IgD-negative memory B cell (primary cell): ENCODE results near the gene PARD3. TPM values are rescaled to one million over a fixed set of nuclear protein-coding genes. Genes with fewer than 3 reads are reported as not detected.

ENCODE experiments used
- H3K27ac Mint-ChIP-seq, 3 donors: one replicate each; pipeline ENCODE4 v1.8.0; 2020 to 2022; ENCODE audit warnings: mild to moderate bottlenecking in 3 of 3, mixed read lengths in 3 of 3, moderate library complexity in 1 of 3
- H3K27me3 Mint-ChIP-seq: one replicate; pipeline ENCODE4 v1.8.0; 2021; ENCODE audit warnings: mixed read lengths
- H3K36me3 Mint-ChIP-seq: one replicate; pipeline ENCODE4 v1.8.0; 2020; ENCODE audit warnings: mild to moderate bottlenecking, mixed read lengths
- H3K4me1 Mint-ChIP-seq, 3 donors: one replicate each; pipeline ENCODE4 v1.8.0; 2020 to 2022; ENCODE audit warnings: mixed read lengths in 3 of 3, mild to moderate bottlenecking in 1 of 3
- H3K4me3 Mint-ChIP-seq, 4 donors: one replicate each; pipeline ENCODE4 v1.8.0; 2020 to 2022; ENCODE audit warnings: mild to moderate bottlenecking in 4 of 4, mixed read lengths in 4 of 4, moderate library complexity in 3 of 4
- H3K9me3 Mint-ChIP-seq, 3 donors: one replicate each; pipeline ENCODE4 v1.8.0; 2020 to 2021; ENCODE audit warnings: mixed read lengths in 3 of 3, mild to moderate bottlenecking in 1 of 3
- polyA plus RNA-seq: library from polyadenylated mRNA; unstranded; fragments of 300-500 nt; fragmentation: Illumina TruSeq; gene quantifications from one replicate; pipeline ENCODE4 v1.2.3, GENCODE V29; 2021

PARD3 gene
- polyA plus RNA-seq, 1 donor from 2014 or later = not detected

DNA sequence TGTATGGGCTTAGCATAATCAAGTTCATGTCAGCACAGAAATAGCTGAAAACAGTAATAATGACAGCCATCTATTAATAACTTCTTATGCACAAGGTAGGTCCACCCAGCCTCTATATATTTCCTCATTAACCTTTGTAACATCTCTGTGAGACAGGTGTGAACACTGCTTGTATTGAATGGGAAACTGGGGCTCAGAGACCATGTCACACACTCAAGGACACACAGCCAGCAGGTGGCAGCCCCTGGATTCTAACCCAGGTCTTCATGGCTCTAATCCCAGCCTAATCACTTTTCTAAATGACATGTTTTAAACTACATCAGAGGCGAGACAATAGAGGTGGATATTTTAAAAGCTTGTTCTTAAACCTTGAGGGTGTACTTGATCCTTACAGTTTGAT is 591.4 kb downstream of the PARD3 start:
- Mint-ChIP-seq H3K9me3 (peaks cover 0 to 2% (median 0%) of the 10 kb centered on the region in 3 donors), H3K4me1 (no peaks in the 10 kb centered on the region), H3K27me3 (no peaks in the 10 kb centered on the region)

DNA sequence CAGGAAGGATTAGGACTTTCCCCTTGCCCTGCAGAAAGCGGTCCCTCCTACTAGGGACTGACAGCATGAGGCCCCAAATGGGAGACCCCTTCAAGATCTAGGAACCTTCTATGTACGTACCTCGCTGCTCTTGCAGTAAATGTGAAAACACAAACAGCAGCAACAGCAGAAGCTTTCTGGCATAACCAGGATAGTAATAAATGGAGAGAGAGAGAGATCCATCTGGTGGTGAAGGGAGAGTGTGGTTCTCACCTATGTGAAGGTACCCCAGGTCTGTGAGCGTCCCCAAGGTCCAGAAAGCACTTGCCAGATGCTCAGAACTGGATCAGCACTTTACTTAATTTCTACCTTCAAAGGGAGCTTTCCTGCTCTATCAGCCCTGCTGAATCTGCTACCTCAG is 592.7 kb downstream of the PARD3 start:
- H3K27me3 Mint-ChIP-seq = no peaks in the 10 kb centered on the region
- H3K4me3 Mint-ChIP-seq = no peak overlapping the region
- no peaks in the 10 kb centered on the region for H3K4me1 Mint-ChIP-seq
- no peaks in the 10 kb centered on the region for H3K36me3 Mint-ChIP-seq
- H3K27ac Mint-ChIP-seq = no peak overlapping the region
- H3K9me3 Mint-ChIP-seq = peaks cover 0 to 2% (median 0%) of the 10 kb centered on the region in 3 donors

More for the DNA sequence above, 591.4 kb downstream of the PARD3 start:
- Mint-ChIP-seq H3K36me3 (no peaks in the 10 kb centered on the region), H3K27ac (peak overlapping the region in 1 of 3 donors; percentile 42), H3K4me3 (no peak overlapping the region)

DNA sequence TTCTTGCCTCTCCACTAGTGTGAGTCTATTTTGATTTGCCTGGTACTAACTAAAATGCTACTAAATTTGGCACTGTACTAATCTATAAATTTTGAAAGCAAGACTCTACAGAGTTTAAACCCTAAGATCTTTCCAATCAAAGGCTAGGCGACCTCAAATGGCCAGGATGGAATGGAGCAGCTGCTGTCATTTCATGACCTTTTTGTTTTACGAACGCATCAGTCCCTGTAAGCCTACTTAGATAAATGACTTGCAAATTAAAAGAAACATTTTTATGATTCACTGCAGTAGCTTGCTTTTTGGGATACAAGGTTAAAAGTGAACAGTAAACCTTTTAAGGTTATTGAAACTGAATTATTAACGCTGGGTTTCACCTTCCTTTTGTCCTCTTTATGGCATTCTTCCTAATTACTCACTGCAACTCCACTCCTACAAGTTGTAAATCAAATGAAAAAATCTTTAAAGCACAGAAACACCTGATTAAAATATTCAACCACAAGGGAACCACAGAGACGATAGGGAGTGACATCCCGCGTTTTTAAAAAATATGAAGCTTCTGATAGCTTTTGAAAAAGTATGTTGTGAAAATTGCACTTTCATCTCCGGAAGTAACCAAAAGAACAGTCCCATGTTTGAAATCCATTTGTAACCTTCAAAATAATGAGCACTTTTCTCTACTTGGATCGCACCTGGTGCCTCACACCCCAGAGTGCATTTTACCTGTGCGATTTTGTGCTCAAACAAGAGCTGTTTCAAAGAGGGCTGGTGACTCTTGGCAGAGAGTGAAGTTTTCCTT is 595.1 kb downstream of the PARD3 start:
- no peak overlapping the region for H3K4me3 Mint-ChIP-seq
- H3K36me3 Mint-ChIP-seq = no peaks in the 10 kb centered on the region
- H3K4me1 Mint-ChIP-seq = no peaks in the 10 kb centered on the region
- no peaks in the 10 kb centered on the region for H3K27me3 Mint-ChIP-seq
- H3K9me3 Mint-ChIP-seq = peaks cover 0 to under 1% (median 0%) of the 10 kb centered on the region in 3 donors
- no peak overlapping the region for H3K27ac Mint-ChIP-seq

DNA sequence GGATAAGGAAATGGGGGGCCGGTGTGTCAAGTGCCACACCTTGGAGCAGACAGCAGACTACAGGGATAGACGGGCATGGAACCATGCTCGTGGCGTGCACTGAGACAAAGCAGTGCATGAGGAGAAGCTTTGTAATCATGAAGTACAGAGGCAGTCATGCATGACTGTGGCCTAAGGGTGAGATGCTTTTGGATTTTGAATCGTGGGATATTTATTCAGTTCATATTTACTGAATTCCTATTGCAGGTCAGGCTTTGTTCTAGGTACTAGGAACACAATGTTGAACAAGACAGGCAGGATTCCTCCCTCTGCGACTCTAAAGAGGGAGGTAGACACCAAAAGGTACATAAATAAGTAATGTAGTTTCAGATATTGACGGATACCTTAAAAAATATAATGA is 597.6 kb downstream of the PARD3 start:
- no peaks in the 10 kb centered on the region for H3K27me3 Mint-ChIP-seq
- H3K4me1 Mint-ChIP-seq = no peaks in the 10 kb centered on the region
- no peak overlapping the region for H3K27ac Mint-ChIP-seq
- no peaks in the 10 kb centered on the region for H3K36me3 Mint-ChIP-seq
- no peak overlapping the region for H3K4me3 Mint-ChIP-seq
- H3K9me3 Mint-ChIP-seq = peaks cover 0 to 1% (median 0%) of the 10 kb centered on the region in 3 donors

DNA sequence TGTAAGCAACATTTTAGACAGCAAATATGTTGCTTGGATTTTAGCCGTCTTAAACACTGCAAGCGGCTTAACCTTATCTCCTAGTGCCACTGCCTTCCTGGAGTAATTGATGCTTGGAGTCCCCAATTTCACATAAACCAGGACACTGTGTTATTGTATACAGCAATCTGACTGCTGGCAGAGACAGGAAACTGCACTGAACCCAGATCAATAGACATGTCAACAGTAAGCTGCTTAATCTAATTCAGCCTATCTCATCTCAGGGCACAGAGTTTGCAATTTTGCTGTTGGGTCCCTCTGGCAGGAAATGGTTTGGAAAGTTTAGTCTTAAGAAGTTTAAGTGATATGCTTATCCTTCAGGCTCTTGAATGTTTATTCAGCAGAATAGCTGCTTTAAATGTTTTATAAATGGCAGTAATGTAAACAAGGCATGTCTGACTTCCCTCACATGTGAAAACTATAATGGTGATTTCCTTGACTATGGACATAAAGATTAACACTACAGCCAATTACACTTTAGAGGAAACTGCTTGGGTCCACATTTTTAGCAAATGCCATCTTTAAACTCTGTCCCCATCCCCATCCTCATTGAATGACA is 598.6 kb downstream of the PARD3 start:
- Mint-ChIP-seq H3K36me3 (no peaks in the 10 kb centered on the region), H3K27me3 (no peaks in the 10 kb centered on the region), H3K9me3 (peaks cover 0 to 3% (median 1%) of the 10 kb centered on the region in 3 donors), H3K4me1 (no peaks in the 10 kb centered on the region), H3K27ac (no peak overlapping the region), H3K4me3 (no peak overlapping the region)

DNA sequence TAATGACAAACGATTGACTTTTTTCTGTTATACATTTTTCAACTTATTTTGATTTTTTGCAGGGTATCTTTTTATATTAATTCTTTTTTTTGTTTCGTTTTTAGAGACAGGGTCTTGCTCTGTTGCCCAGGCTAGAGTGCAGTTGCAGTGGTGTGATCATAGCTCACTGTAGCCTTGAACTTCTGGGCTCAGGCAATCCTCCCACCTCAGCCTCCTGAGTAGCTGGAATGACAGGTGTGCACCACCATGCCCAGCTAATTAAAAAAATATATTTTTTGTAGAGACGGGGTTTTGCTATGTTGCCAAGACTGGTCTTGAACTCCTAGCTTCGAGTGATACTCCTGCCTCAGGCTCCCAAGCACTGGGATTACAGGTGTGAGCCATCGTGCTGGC is 601.3 kb downstream of the PARD3 start:
- peaks cover 0 to 3% (median 1%) of the 10 kb centered on the region in 3 donors for H3K9me3 Mint-ChIP-seq
- no peaks in the 10 kb centered on the region for H3K27me3 Mint-ChIP-seq
- peaks cover 3% of the 10 kb centered on the region for H3K36me3 Mint-ChIP-seq

DNA sequence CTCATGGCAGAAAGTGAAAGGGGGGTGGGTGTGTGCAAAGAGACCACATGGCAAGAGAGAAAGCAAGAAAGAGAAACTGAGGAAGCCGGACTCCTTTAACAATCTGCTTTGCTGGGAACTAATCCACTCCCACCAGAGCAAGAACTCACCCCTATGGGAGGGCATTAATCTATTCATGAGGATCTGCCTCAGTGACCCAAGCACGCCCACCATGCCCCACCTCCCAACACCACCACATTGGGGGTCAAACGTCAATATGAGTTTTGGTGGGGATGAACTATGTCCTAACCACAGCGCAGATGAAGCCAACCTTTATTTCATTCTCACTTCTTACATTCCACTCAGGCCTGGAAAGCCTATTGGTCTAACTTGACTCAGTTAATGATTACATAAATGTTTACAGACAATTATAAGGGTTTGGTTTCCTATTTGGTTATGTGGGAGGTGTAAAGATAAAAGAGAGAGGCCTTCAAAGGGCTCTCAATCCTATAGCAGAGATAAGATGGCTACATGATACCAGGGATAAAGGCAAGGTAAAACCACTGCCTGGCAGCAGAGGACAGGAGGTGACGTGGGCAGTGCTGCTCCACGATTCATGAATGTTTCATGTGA is 601.8 kb downstream of the PARD3 start:
- peaks cover 0 to 3% (median 1%) of the 10 kb centered on the region in 3 donors for H3K9me3 Mint-ChIP-seq
- H3K4me3 Mint-ChIP-seq = no peak overlapping the region

More for the DNA sequence above, 601.3 kb downstream of the PARD3 start:
- no peaks in the 10 kb centered on the region for H3K4me1 Mint-ChIP-seq
- H3K4me3 Mint-ChIP-seq = no peak overlapping the region
- H3K27ac Mint-ChIP-seq = no peak overlapping the region

DNA sequence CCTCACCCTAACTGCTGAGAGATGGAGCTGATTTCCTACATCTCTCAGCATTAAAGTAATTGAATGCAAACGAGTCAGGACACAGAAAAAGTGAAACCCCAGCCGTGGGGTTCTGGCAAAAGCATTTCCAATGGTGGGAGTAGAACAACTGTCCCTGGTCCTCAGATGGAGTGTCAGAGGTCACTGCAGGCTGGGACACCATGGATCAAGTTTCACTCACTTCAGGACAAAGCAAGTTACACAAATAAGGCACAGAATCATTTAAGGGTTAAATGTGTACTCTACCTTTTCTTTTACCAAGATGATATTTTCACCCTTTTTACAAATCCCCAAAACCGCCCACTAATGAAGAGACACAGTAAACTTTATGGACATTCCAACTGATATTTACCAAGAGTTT is 607.8 kb downstream of the PARD3 start:
- Mint-ChIP-seq H3K4me3 (no peak overlapping the region), H3K9me3 (peaks cover 1 to 2% (median 2%) of the 10 kb centered on the region in 3 donors), H3K36me3 (peaks cover 3% of the 10 kb centered on the region), H3K27me3 (peaks cover 2% of the 10 kb centered on the region), H3K27ac (no peak overlapping the region), H3K4me1 (peaks cover 0 to 2% (median 0%) of the 10 kb centered on the region in 3 donors)

More for the DNA sequence above, 601.8 kb downstream of the PARD3 start:
- Mint-ChIP-seq H3K27me3 (no peaks in the 10 kb centered on the region), H3K27ac (no peak overlapping the region), H3K4me1 (no peaks in the 10 kb centered on the region), H3K36me3 (peaks cover 3% of the 10 kb centered on the region)

DNA sequence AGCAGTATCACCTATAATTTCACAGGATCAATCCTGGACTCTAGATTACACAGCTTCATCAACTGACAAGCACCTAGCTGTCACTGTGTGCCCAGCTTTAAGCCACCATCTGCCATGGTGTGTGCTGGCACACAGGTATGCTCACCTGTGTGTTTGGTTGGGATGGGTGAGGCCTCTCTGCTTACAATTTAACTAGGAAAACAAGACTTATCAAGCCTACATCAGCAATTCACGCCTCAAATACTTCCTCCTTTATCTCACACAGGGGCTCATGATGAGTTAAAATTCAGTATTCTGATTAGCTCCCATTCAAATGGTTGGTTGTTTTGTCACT is 608.2 kb downstream of the PARD3 start:
- H3K27ac Mint-ChIP-seq = no peak overlapping the region
- H3K4me3 Mint-ChIP-seq = no peak overlapping the region
- peaks cover 2% of the 10 kb centered on the region for H3K27me3 Mint-ChIP-seq

DNA sequence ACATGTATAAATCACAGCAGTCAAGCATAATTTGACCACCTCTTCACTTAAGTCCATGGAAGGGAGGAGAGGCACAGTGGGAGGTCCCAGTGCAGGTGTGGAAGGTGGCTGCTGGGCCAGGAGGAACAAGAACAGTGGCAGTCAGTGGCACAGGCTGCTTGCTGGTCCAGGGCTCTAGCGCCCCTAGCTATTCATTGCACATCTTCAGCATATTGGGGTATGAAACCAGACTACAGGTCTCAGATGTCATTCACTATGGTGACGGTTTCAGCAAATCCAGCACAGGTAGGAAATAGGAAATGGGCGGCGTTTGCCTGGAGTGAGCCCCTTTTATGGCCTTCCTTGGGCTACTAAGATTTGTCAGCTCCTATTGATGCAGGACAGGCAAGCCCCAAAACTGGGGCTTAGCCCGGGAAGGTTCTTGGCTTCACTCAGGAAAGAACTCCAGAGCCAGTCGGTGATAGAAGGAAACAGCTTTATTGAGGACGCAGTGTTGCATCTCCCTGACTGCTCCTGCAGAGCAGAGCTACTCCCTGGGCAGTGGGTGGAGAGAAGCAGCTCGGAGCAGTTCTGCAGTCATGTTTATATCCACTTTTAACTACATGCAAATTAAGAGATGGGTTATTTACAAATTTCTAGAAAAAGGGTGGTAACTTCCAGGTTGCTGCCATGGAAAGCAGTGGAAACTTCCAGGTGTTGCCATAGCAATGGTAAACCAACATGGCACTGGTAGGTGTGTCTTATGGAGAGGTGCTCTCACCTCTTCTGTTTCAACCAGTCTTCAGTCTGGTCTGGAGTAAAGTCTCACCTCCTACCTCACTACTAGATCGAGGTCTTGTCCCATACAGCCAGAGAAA is 608.8 kb downstream of the PARD3 start:
- no peak overlapping the region for H3K27ac Mint-ChIP-seq
- H3K4me1 Mint-ChIP-seq = peaks cover 0 to 2% (median 0%) of the 10 kb centered on the region in 3 donors
- peaks cover 2% of the 10 kb centered on the region for H3K27me3 Mint-ChIP-seq
- H3K36me3 Mint-ChIP-seq = peaks cover 3% of the 10 kb centered on the region
- H3K4me3 Mint-ChIP-seq = no peak overlapping the region
- H3K9me3 Mint-ChIP-seq = peaks cover 0 to 2% (median 1%) of the 10 kb centered on the region in 3 donors

More for the DNA sequence above, 608.2 kb downstream of the PARD3 start:
- Mint-ChIP-seq H3K9me3 (peaks cover 0 to 2% (median 1%) of the 10 kb centered on the region in 3 donors), H3K36me3 (peaks cover 3% of the 10 kb centered on the region), H3K4me1 (peaks cover 0 to 2% (median 0%) of the 10 kb centered on the region in 3 donors)

DNA sequence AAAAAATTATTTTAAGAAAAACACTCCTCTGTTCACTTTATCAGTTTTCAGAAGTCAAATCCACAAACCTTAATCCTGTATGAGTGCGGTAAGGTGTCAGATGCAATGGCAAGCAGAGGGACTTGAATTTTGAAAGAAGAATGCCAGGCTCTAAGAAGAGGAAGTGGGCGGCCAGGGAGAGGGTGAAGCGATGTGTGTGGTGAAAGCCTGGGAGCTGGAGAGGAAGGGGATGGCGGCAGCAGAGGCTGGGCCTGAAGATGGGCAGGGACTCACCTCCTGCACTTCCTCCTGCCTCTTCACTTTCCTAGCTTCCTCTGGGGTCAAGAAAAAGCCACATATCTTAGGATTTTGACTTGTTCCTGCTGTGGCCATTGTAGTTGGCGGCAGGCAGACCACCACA is 609.6 kb downstream of the PARD3 start:
- H3K4me1 Mint-ChIP-seq = peaks cover 0 to 2% (median 0%) of the 10 kb centered on the region in 3 donors
- H3K36me3 Mint-ChIP-seq = no peaks in the 10 kb centered on the region
- no peak overlapping the region for H3K4me3 Mint-ChIP-seq
- peaks cover 2% of the 10 kb centered on the region for H3K27me3 Mint-ChIP-seq
- H3K27ac Mint-ChIP-seq = no peak overlapping the region
- peaks cover 0 to 2% (median 1%) of the 10 kb centered on the region in 3 donors for H3K9me3 Mint-ChIP-seq

DNA sequence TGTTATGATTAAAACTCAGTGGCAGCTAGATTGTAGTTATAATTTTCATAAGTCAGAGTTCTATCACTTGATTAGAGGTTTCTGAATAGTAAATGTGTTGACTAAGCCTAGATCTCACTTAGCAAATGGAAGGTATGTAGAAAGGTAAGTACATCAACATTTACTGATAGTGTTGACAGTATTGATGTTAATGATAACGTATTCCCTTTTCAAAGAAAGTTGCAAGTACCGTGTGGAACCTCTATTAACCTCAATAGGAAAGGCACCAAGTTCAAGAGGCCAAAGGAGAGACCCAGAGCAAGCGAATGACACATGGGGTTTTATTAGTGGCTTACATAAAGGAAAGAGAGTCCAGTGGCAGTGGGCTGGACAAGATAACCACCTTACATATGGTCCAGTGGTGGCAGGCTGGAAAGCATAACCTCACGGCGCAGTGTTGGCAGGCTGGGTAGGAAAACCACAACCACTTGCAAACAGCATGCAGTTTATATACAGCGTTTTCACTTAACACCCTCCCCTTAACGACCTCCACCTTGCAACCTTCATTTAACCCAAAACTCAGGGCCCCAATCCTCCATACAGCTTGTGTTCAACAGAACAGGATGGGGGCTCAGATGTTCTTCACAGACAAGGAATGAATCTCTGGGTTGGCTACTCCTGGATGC is 611.0 kb downstream of the PARD3 start:
- H3K36me3 Mint-ChIP-seq = no peaks in the 10 kb centered on the region
- H3K27me3 Mint-ChIP-seq = peaks cover 2% of the 10 kb centered on the region
- H3K27ac Mint-ChIP-seq = peak overlapping the region in 1 of 3 donors; percentile 60
- peaks cover 0 to 2% (median 1%) of the 10 kb centered on the region in 3 donors for H3K9me3 Mint-ChIP-seq
- H3K4me3 Mint-ChIP-seq = no peak overlapping the region
- peaks cover 0 to 2% (median 0%) of the 10 kb centered on the region in 3 donors for H3K4me1 Mint-ChIP-seq

DNA sequence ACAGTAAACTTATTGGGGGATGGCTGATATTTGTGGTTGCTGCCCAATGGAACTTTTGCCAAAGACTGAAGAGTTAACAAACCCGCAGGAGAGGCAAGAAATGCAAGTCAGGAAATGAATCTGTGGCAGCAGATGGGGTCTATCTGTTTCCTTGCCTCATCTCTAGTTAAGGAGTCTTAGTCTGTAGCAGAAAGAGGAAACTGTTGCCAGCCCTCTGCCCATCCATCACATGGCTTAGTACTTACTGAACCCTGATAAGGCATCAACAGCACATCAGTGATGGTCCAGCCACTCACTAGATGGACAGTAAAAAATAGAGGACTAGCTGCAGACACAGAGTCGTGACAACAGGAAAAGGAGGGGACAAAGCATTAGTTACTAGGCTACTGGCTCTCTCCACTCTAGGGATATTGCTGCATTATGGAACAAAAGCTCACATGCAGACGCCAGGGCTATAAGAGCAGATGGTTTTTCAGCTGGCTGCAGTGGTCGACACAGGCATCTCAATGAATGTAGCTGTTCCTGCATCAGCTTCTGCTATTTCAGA is 614.7 kb downstream of the PARD3 start:
- Mint-ChIP-seq H3K27me3 (peaks cover 2% of the 10 kb centered on the region), H3K36me3 (peaks cover 3% of the 10 kb centered on the region), H3K4me1 (peaks cover 0 to 3% (median 0%) of the 10 kb centered on the region in 3 donors), H3K27ac (no peak overlapping the region), H3K4me3 (no peak overlapping the region), H3K9me3 (peaks cover 0 to 2% (median 1%) of the 10 kb centered on the region in 3 donors)

DNA sequence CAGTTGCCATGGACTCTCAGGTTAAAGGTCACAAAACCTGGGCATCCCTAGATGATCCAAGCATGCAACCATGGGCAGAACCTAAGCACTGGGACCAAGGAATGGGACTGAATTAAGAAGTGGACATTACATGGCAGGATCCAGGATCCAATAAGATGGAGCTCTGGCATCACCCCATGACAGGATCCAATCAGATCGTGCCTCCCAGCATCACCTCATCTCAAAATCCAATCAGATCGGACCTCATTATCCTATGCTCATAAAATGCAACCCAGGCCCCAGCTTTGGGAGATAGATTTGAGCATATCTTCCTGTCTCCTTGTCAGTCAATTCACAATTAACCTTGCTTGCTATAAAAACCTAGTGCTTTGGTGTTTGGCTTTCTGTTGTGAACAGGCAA is 616.1 kb downstream of the PARD3 start:
- Mint-ChIP-seq H3K9me3 (peaks cover 0 to 2% (median under 1%) of the 10 kb centered on the region in 3 donors), H3K27ac (no peak overlapping the region), H3K36me3 (peaks cover 3% of the 10 kb centered on the region), H3K4me1 (peaks cover 0 to 2% (median 0%) of the 10 kb centered on the region in 3 donors), H3K27me3 (peaks cover 2% of the 10 kb centered on the region), H3K4me3 (no peak overlapping the region)
